ENCODE measurements around the gene ADPRS.

ADPRS gene

DNA sequence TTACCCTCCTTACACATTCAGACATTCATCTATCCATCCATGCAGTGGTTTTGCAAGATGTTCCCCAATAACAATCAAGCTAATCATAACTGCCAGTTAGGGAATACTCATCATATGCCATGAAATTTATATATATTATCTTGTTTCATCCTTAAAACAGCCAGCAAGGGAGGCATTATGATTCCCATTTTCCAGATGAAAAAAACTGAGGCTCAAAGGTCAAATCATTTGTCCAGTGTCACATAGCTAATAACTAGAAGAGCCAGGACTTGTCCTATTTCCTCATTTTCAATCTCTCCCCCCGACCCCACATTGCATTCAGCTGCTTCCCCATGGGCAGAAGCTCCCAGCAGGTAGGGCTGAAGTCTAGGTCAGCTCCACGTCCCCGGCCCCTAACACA, 43.3 kb downstream of the ADPRS start:
- DNase-seq (ENCODE audit: low read depth, low spot score): no peak

DNA sequence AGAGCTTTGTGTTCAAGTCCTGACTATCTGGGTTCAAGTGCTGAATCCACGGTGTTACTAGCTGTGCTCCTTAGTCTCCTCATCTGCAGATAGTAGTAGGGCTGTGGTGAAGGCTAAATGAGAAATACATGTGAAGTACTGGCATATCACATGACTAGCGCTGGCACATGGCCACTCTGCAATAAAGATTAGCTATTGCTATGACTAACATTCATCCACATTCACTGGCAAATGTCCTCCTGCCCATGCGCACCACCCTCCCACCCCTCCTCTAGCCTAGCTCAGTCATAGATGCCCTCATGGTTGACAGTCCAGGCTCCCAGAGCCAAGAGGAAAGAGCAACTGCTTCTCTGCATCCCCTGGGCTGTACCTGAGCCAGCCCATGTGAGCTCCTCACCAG, 44.8 kb downstream of the ADPRS start:
- no peak for DNase-seq (ENCODE audit: low read depth, low spot score)

DNA sequence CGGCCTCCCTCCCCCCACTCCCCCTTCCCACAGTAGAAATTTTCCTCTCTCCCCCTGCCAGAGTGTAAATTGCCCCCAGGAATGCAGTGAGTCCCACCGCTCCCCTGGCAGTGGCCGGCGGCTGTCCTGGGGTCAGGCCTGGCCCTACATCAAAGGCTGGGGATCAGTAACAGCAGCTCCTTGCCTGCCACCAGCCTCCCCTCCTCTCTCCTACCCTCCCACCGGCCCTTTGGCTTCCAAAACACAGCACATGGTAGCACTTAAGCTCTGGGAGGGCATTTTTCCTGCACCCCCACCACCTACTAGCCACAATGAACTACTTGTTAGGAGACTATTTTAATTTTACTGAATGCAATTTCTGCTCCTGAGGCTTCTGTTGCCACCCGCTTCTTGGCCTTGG, 45.3 kb downstream of the ADPRS start:
- DNase-seq (ENCODE audit: low read depth, low spot score): no peak

DNA sequence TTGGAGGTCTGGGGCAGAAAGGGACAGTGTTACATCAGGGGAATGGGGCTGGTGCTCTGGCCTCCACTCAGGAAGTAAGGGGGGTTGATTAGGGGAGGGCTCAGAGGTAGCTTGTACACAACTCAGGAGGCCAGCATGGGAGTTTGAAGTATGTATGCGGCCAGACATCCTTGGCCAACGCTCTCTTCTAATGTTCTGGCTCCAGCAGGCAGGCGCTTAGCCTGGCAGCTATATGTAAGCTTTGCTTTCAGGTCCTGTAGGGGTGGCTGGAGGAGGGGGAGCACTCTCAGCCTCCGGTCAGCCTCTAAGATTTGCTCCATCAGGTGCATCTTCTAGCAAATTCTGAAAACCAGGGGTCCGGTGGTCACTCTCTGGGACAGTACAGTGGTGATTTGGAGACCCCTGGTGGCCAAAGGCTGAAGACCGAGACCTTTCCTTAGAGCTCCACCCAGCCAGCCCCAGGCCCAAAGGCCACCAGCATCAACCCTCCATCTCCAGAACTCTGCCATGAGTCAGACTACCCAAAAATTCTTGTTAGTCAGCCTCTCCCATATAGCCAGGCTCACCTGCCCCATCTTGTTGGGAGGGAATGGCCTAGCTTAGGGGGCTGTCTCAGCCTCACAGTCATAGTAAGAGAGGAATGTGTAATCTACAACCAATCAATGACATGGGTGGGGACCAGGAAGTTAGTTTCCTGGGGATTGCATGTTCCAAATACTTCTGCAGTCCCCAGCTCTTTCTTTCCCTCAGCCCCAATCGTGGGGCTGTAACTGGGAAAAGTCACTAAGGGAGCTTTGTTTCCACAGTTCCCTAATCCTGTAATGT, 46.0 kb downstream of the ADPRS start:
- DNase-seq (ENCODE audit: low read depth, low spot score): no peak

DNA sequence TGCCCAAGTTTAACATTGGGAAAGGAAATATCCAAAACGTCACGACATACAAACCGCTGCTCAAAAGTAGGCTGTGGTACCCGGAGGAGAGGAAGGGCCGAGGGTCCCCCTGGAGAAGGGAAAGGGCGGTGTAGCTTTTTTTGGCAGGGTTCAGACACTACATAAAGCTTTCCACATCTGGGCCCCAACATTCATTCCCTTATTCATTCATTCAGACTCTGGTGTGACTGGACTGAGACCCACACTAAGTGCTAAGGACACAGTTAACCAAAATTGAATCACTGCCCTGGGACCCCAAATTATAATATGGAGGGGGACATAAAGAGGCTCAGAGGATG, 46.6 kb downstream of the ADPRS start:
- no peak for DNase-seq (ENCODE audit: low read depth, low spot score)

DNA sequence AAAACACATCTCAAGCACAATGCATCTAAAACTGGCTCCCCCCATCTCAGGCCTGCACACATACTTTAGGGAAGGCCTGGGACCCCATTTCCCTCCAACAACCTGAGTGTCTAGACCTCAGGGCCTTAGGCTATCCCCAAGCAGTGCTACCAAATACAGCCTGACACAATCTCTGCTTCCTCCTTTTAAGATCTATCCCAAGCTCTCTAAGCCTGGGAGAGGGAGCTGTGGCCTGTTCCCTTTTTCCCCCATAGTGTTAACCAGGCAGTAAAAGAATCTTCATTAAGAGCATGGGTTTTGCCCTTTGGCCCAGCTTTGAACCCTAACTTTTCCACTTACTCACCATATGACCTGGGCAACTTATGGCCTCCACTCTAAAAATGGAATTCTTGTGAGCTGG, 47.1 kb downstream of the ADPRS start:
- no peak for DNase-seq (ENCODE audit: low read depth, low spot score)

DNA sequence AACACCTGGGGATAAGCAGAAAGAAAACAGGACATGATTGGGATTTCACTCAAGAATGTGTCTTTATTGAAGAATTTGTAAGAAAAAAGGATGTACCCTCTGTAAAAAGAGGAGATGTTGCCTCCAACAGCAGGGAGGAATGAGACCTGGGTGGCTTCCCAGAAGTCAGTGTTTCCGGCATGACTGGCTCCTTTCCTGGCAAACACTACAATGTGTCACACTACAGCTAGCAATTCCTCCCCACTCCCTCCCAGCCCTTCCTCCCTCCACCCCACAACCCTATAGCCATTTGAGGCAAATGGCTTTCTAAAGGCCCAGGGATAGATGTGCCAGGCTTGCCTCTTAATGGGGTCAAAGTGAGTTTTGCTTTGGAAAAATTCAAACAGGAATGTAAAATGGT, 47.8 kb downstream of the ADPRS start:
- no peak for DNase-seq (ENCODE audit: low read depth, low spot score)

DNA sequence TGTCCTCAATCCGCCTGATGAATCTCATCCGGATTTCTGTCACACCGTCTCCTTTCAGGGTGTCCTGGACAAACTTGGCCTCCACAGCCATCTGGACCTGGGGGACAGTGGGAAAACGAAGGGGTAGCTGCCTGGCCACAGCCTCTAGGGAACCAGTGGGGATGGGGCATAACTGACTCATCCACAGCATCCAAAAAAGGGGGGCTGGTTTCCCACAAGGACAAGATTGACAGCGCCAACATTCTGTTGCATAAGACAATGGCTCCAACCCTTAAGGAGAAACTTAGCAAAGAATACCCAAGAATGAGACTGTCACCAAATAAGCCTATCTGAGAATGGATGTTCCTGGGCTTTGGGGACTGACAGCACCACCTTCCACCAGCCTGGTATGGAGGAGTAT, 48.5 kb downstream of the ADPRS start:
- no peak for DNase-seq (ENCODE audit: low read depth, low spot score)

DNA sequence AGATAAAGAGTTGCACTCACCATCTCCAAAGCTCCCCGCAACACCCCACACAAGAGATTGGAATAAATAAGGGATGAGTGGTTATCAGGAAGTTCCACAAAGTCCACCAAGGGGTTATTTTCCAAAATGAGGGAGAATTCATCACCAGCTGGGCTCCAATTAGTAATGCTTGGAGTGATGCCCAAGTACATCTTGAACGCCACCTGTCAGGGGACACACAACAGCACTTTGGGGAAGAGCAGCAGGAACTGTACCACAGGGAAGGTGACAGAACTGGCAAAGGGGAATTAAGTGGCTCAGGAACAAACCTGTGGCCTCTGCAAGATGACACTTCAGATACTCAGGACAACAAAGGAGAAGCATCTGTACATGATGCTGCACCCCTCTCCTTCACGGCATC, 49.1 kb downstream of the ADPRS start:
- no peak for DNase-seq (ENCODE audit: low read depth, low spot score)

DNA sequence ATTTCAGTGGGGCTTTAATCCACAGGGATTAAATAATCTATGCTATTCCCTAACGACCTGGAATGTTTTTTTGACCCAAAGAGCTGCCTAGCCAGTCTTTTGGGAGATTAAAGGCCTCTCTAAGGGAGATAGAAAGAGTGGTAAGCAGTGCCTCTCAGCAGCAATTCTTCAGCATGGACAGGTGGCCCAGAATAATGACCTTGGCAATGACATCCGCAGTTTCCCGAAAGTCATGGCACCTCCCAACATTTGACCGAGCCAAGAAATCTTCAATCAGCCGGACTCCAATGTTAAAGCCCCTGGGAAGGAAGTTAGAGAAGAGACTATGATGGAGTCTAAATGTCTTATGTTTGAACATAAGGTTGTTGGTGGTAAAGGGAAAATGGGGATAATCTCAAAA, 50.8 kb downstream of the ADPRS start:
- DNase-seq (ENCODE audit: low read depth, low spot score): no peak

DNA sequence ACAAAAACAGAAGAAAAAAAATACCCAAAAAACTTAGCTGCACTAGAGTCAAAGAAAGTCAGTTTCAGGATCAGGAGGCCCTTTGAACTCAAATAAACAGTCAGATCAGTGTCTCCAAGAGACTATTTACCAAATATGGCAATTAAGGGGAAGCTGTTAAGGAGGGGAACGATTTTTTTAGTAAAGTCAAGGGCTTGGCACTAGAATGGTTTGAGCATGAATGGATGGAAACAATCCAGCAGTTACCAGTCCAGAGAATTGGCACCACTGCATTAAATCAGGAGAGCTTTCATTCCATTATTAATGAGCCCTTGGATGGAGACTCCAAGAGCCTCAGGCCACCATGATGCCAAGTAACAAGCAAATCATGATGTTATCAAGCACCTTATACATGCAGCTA, 53.4 kb downstream of the ADPRS start:
- no peak for DNase-seq (ENCODE audit: low read depth, low spot score)

DNA sequence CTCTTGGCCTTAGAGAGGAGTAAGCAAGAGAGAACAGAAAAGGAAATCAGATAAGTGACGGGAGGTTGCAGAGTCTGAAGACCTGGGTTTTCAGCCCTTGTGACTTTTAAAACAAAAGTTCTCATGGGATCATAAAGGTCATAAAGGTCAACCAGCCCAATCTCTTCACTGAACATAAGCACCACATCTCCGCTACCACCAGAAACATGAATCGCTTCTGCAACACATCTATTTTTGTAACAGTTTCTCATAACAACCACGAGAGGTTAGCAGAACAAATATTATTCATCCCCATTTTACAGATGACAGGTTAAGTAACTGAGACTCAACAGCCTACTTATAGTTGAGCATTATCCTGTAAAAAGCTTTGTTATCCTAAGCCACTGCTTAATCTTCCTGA, 54.7 kb downstream of the ADPRS start:
- no peak for DNase-seq (ENCODE audit: low read depth, low spot score)

All from smooth muscle cell of the brain vasculature (primary cell).